Non-pigmented ciliary epithelial cell (primary cell): ENCODE data around the gene DRC1.

ENCODE experiments used
- DNase-seq: peaks from one replicate; pipeline ENCODE4 v3.0.0-alpha.2; 2010; ENCODE audit warnings: low read depth

DRC1 gene

GRCh38 chr2:26493566-26493965, 91.8 kb downstream of the DRC1 start:
- DNase-seq: no peak

GRCh38 chr2:26494199-26494598, 92.5 kb downstream of the DRC1 start:
- no peak for DNase-seq

- DNase-seq: no peak
Observed at GRCh38 chr2:26494891-26495290, 93.2 kb downstream of the DRC1 start.

- no peak for DNase-seq
Observed at GRCh38 chr2:26495705-26496297, 94.1 kb downstream of the DRC1 start.

- no peak for DNase-seq
Observed at GRCh38 chr2:26500406-26500805, 98.7 kb downstream of the DRC1 start.

GRCh38 chr2:26503231-26503880, 101.6 kb downstream of the DRC1 start:
- no peak for DNase-seq

GRCh38 chr2:26504002-26504401, 102.3 kb downstream of the DRC1 start:
- no peak for DNase-seq

GRCh38 chr2:26506279-26506678, 104.6 kb downstream of the DRC1 start:
- no peak for DNase-seq
